ENCODE data around the gene HAX1.
"Not testable (repeated sequence)": the region's sequence is repeated elsewhere in the genome, so short reads cannot be mapped to it uniquely, and the experiment has no call there.

The HAX1 gene

GRCh38 chr1:154260127-154260526 is 12.3 kb upstream of the HAX1 start:
- TF ChIP-seq GATA1 (IDR thresholded peaks at IDR 0.05; ENCODE audit: low read depth, low read length) (no peak), POLR2A (IDR thresholded peaks at IDR 0.05; ENCODE audit: low read length) (no peak)
- no peak for DNase-seq

DNA sequence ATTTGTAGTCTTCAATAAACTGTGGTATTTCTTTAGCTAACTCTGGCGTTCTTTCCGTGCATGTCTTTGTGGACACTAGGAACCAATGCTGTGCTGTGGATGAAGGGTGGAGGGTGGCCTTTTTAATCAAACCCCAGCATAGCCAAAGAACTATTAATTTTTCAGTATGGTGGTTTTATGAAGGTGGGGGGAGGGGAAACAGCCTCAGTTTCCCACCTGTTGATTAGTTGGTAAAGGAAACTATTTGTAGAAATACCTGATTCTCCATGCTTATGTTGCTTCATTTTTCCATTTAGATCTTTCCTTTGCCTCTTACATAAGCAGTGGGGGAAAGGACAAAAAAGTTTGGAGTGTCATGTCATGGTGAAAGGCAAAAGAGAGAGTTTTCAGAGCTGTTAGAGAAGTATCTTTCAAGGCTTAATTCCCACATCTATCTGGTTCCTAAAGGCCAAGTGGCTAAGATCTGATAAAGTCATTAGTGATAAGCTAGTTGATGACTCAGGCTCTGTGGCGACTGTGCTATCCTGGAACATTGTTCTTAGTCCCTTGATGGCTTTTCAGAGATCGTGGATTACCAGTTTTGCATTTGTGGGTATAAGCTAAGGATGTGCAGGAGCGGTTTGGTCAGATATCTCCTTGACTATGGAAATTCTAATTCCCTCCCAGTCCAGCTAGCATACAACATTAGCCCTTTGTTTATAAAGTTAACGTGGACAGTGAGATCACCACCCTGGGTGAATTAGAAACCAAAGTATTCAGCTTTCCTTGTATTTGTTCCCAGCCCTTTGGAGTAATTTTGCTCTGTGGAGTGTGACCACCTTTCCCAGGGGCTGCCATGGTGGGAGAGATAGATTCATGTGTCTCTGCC is 8.7 kb upstream of the HAX1 start:
- DNase-seq: peak; percentile 50 to 65
- TF ChIP-seq GATA1 (IDR thresholded peaks at IDR 0.05; ENCODE audit: low read depth, low read length) (no peak), POLR2A (IDR thresholded peaks at IDR 0.05; ENCODE audit: low read length) (no peak)

- DNase-seq: no peak
- TF ChIP-seq GATA1 (IDR thresholded peaks at IDR 0.05; ENCODE audit: low read depth, low read length): no peak
- TF ChIP-seq POLR2A (IDR thresholded peaks at IDR 0.05; ENCODE audit: low read length): no peak
Observed at GRCh38 chr1:154264454-154264853, 8.0 kb upstream of the HAX1 start.

GRCh38 chr1:154265586-154265985 is 6.8 kb upstream of the HAX1 start:
- DNase-seq: no peak
- TF ChIP-seq GATA1 (IDR thresholded peaks at IDR 0.05; ENCODE audit: low read depth, low read length): no peak
- TF ChIP-seq POLR2A (IDR thresholded peaks at IDR 0.05; ENCODE audit: low read length): no peak

DNA sequence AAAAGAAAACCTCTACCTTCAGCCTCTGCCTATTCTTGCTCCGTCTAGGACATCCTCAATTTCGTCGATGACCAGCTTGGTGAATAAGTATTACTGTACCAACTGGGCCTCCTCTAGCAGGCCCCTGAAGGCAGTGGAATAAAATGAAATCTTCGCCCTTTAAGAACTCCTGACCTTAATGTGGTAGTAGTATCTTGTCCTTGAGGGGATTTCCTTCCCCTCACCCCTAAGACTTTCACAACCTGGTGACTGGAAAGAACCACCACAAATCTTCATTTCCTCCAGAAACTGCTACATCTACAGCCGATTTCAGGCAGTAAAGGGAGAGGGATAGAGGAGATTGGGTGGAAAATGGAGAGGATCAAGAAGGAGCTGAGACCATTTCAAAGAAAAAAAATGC is 1.6 kb upstream of the HAX1 start:
- no peak for TF ChIP-seq POLR2A (IDR thresholded peaks at IDR 0.05; ENCODE audit: low read length)
- no peak for TF ChIP-seq GATA1 (IDR thresholded peaks at IDR 0.05; ENCODE audit: low read depth, low read length)
- no peak for DNase-seq

DNA sequence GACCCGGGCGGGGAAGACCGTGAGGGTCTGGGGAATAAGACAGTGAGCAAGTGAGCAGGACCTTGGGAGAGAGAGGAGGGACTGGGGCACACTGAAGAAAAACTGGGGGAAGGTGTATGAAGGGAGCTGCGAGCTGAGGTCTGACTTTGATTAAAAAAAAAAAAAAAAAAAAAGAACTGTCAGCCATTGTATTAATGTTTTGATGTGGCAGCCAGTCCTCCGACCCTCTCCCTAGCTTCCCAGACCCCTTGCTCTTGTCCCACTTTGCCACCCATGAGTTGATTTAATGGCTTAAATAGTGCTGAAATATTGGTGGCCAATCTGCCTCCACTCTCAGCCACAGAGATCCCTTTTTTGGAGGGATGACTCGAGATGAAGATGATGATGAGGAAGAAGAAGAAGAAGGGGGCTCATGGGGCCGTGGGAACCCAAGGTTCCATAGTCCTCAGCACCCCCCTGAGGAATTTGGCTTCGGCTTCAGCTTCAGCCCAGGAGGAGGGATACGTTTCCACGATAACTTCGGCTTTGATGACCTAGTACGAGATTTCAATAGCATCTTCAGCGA is 652 bp downstream of the HAX1 start:
- no peak for DNase-seq
- TF ChIP-seq GATA1 (IDR thresholded peaks at IDR 0.05; ENCODE audit: low read depth, low read length) (no peak), POLR2A (IDR thresholded peaks at IDR 0.05; ENCODE audit: low read length) (no peak)

GRCh38 chr1:154276797-154277196 is 4.4 kb downstream of the HAX1 start:
- TF ChIP-seq GATA1 (IDR thresholded peaks at IDR 0.05; ENCODE audit: low read depth, low read length): no peak
- TF ChIP-seq POLR2A (IDR thresholded peaks at IDR 0.05; ENCODE audit: low read length): no peak

GRCh38 chr1:154287591-154287990 is 15.2 kb downstream of the HAX1 start:
- not testable (repeated sequence) for DNase-seq

More at GRCh38 chr1:154276797-154277196, 4.4 kb downstream of the HAX1 start:
- DNase-seq: peak; percentile 35 to 45

- DNase-seq: no peak
- TF ChIP-seq GATA1 (IDR thresholded peaks at IDR 0.05; ENCODE audit: low read depth, low read length) (no peak), POLR2A (IDR thresholded peaks at IDR 0.05; ENCODE audit: low read length) (no peak)
Observed at GRCh38 chr1:154288661-154289060, 16.2 kb downstream of the HAX1 start.

GRCh38 chr1:154290921-154291320 is 18.5 kb downstream of the HAX1 start:
- no peak for TF ChIP-seq POLR2A (IDR thresholded peaks at IDR 0.05; ENCODE audit: low read length)
- no peak for TF ChIP-seq GATA1 (IDR thresholded peaks at IDR 0.05; ENCODE audit: low read depth, low read length)
- DNase-seq: no peak

DNA sequence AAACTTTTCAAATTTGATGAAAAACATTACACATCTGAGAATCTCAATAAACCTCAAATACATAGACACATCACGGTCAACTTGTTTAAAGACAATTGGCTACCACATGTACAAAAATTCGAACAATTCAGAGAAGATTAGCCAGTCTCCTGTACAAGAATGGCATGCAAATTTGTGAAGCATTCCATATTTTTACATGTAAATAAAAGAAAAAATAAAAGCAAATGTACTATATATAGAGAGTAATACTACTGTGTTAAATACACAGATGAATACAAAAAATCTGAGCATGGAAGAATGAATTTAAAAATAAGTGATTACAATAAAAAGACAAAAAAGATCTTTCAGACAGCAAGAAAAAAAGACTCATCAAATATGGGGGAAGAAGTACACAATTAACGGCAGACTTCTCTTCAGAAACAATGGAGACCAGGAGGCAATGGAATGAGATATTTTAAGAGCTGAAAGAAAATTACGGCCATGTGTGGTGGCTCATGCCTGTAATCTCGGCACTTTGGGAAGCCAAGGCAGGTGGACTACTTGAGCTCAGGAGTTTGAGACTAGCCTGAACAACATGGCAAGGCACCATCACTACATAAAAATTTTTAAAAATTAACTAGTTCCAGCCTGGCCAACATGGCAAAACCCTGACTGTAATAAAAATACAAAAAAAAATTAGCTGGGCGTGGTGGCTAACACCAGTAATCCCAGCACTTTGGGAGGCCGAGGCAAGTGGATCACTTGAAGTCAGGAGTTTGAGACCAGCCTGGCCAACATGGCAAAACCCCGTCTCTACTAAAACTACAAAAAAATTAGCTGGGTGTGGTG is 23.2 kb downstream of the HAX1 start:
- TF ChIP-seq POLR2A (IDR thresholded peaks at IDR 0.05; ENCODE audit: low read length) (no peak), GATA1 (IDR thresholded peaks at IDR 0.05; ENCODE audit: low read depth, low read length) (no peak)
- peak; percentile 18 to 28 for DNase-seq

GRCh38 chr1:154301582-154301981 is 29.2 kb downstream of the HAX1 start:
- TF ChIP-seq POLR2A (IDR thresholded peaks at IDR 0.05; ENCODE audit: low read length): no peak
- TF ChIP-seq GATA1 (IDR thresholded peaks at IDR 0.05; ENCODE audit: low read depth, low read length): no peak
- no peak for DNase-seq

DNA sequence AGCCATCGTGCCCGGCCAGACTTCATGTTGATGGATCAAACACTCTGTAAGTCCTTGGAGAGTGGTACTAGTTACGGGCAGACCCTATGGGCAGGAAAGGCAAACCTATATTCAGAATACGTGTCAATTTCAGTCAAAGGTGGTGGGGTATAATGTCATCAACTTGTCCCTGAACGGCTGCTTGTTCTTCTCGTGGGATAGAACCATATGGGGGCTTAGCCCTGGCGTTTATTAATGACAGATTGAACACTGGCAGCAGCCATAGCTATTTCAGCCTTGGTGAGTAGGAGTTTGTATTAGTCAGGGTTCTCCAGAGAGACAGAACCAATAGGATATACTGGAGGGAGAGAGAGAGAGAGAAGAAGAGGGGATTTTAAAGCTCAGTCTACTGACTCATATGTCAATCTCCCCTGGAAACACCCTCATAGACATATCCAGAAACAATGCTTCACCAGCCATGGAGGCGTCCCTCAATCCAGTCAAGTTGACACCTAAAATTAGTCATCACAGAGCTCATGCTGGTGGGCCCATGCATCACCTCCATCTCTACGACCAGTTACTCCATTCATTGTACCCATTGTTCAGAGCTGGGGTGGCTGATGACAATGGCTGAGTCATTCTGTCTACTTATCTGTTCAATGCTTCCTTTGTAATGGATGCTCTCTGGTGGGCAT is 32.4 kb downstream of the HAX1 start:
- TF ChIP-seq GATA1 (IDR thresholded peaks at IDR 0.05; ENCODE audit: low read depth, low read length) (no peak), POLR2A (IDR thresholded peaks at IDR 0.05; ENCODE audit: low read length) (no peak)
- no peak for DNase-seq

DNA sequence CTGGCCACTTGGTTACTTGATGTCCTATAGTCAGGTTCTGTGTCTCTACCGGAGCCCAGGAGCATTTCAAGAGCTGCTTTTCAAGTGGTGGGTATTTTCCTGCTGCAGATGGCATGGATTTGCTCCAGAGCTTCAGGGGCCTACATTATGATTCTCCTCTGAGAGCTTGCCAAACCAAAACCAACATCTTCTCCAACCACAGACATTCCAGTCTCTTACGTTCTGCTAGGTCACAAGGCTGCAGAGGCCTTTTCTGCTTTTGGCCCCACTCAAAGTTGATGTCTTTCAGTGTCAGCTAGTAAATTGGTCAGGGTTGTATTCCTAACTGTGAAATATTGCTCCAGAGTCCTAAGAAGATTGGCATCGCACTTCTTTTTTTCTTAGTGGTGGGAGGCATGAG is 33.7 kb downstream of the HAX1 start:
- TF ChIP-seq GATA1 (IDR thresholded peaks at IDR 0.05; ENCODE audit: low read depth, low read length): no peak
- TF ChIP-seq POLR2A (IDR thresholded peaks at IDR 0.05; ENCODE audit: low read length): no peak
- DNase-seq: no peak

- DNase-seq: peak in 1 of 2 experiments; percentile 14
Observed at GRCh38 chr1:154307670-154308270, 35.3 kb downstream of the HAX1 start.

DNA sequence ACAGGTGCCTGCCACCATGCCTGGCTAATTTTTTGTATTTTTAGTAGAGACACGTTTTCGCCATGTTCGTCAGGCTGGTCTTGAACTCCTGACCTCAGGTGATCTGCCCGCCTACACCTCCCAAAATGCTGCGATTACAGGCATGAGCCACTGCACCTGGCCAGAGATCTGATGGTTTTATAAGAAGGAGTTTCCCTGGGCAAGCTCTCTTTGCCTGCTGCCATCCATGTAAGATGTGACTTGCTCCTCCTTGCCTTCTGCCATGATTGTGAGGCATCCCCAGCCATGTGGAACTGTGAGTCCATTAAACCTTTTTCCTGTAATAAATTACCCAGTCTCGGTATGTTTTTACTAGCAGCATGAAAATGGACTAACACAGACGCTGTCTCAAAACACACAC is 36.7 kb downstream of the HAX1 start:
- not testable (repeated sequence) for DNase-seq

- not testable (repeated sequence) for DNase-seq
Observed at GRCh38 chr1:154312229-154313065, 40.0 kb downstream of the HAX1 start.
